ENCODE results near the gene SPHK2.

DNA sequence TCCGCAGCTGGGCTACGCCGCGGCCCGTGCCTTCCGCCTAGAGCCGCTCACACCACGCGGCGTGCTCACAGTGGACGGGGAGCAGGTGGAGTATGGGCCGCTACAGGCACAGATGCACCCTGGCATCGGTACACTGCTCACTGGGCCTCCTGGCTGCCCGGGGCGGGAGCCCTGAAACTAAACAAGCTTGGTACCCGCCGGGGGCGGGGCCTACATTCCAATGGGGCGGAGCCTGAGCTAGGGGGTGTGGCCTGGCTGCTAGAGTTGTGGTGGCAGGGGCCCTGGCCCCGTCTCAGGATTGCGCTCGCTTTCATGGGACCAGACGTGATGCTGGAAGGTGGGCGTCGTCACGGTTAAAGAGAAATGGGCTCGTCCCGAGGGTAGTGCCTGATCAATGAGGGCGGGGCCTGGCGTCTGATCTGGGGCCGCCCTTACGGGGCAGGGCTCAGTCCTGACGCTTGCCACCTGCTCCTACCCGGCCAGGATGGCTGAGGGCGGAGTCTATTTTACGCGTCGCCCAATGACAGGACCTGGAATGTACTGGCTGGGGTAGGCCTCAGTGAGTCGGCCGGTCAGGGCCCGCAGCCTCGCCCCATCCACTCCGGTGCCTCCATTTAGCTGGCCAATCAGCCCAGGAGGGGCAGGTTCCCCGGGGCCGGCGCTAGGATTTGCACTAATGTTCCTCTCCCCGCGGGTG lies 10.4 kb downstream of the SPHK2 start:
- TF ChIP-seq, protein P1, sequence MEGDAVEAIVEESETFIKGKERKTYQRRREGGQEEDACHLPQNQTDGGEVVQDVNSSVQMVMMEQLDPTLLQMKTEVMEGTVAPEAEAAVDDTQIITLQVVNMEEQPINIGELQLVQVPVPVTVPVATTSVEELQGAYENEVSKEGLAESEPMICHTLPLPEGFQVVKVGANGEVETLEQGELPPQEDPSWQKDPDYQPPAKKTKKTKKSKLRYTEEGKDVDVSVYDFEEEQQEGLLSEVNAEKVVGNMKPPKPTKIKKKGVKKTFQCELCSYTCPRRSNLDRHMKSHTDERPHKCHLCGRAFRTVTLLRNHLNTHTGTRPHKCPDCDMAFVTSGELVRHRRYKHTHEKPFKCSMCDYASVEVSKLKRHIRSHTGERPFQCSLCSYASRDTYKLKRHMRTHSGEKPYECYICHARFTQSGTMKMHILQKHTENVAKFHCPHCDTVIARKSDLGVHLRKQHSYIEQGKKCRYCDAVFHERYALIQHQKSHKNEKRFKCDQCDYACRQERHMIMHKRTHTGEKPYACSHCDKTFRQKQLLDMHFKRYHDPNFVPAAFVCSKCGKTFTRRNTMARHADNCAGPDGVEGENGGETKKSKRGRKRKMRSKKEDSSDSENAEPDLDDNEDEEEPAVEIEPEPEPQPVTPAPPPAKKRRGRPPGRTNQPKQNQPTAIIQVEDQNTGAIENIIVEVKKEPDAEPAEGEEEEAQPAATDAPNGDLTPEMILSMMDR (IDR thresholded peaks at IDR 0.05), result no peak
- TF ChIP-seq POLR2AphosphoS5 (IDR thresholded peaks at IDR 0.05), result no peak

Data from upper lobe of left lung (tissue), 4 donors.